ENCODE measurements around the gene DLGAP1.

GRCh38 chr18:3665204-3665603, 789.9 kb downstream of the DLGAP1 start:
- TF ChIP-seq CTCF (IDR thresholded peaks at IDR 0.05) (no peak), POLR2A (IDR thresholded peaks at IDR 0.05; ENCODE audit: low read depth) (no peak)
